ENCODE data around the gene FAM120C. TPM values are rescaled to one million over a fixed set of nuclear protein-coding genes. Genes with fewer than 3 reads are reported as not detected.

The FAM120C gene
- polyA plus RNA-seq, 1 experiment = 4.7 TPM

DNA sequence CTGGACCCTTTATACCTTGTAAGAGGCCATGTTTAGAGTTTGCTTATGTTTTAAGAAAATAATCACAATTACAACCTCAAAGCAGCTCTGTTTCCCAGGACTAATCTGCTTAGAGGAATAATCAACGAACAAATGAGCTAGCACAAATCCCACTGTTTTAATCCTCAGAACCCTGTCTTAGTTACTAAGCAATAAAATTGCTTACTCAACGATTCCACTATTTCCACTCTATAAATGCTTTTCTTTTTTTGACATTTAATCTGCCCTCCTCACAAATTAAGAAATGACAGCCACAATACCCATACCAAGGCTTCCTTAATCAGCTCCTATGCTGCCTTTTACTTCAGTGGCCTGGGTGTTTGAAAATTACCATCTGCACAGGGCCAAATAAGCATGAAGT lies 48.8 kb downstream of the FAM120C start:
- no peak for DNase-seq (ENCODE audit: low read depth, low spot score)
- Histone ChIP-seq H3K4me3 (ENCODE audit: low read depth, low read length) (no peak overlapping the region), H3K27ac (ENCODE audit: low read depth, low read length) (no peak overlapping the region), H3K9me3 (ENCODE audit: control insufficient read depth, insufficient read depth, low read length) (no peaks in the 10 kb centered on the region), H3K27me3 (ENCODE audit: control insufficient read depth, insufficient read depth, low read length) (no peaks in the 10 kb centered on the region)
- no peak for TF ChIP-seq CTCF (IDR thresholded peaks at IDR 0.05; ENCODE audit: low read depth, low read length)
- POLR2A ChIA-PET = no interaction called here
- CTCF ChIA-PET = no interaction called here

DNA sequence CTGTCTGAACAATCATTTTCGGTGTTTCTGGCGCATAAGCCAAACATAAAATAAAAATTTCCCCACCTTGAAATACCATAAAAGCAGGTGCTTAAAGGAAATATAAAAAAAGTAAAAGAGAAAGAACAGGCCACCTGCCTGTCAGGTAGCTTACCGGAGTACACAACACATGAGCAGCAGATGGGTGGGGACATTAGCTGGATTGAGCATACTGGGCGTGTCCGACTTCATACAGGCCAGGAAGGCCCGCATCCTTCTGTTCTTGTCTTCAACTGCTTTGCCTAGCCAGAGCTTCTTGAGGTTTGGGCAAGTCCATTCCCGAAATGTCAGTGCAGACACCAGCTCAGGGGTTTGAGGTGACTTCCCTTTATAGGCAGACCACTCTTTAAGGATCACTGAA lies 66.7 kb downstream of the FAM120C start:
- H3K27ac ChIP-seq (ENCODE audit: low read depth, low read length) = no peak overlapping the region
- no peak for DNase-seq (ENCODE audit: low read depth, low spot score)
- no peak overlapping the region for H3K4me3 ChIP-seq (ENCODE audit: low read depth, low read length)
- no peaks in the 10 kb centered on the region for H3K9me3 ChIP-seq (ENCODE audit: control insufficient read depth, insufficient read depth, low read length)
- ChIA-PET CTCF (no interaction called here), POLR2A (no interaction called here)
- no peaks in the 10 kb centered on the region for H3K27me3 ChIP-seq (ENCODE audit: control insufficient read depth, insufficient read depth, low read length)
- TF ChIP-seq CTCF (IDR thresholded peaks at IDR 0.05; ENCODE audit: low read depth, low read length) = no peak

GRCh38 chrX:54093571-54093970 lies 89.5 kb downstream of the FAM120C start:
- POLR2A ChIA-PET = interaction anchor here (0.7 to 1.2 kb wide), 2 partner anchors 14 to 49 kb away, joined by 5 read pairs; partner anchors contain the start of gene PHF8
- no peak for DNase-seq (ENCODE audit: low read depth, low spot score)
- no peak overlapping the region for H3K4me3 ChIP-seq (ENCODE audit: low read depth, low read length)
- CTCF ChIA-PET = no interaction called here
- H3K27me3 ChIP-seq (ENCODE audit: control insufficient read depth, insufficient read depth, low read length) = no peaks in the 10 kb centered on the region
- TF ChIP-seq CTCF (IDR thresholded peaks at IDR 0.05; ENCODE audit: low read depth, low read length) = no peak
- H3K27ac ChIP-seq (ENCODE audit: low read depth, low read length) = no peak overlapping the region
- H3K9me3 ChIP-seq (ENCODE audit: control insufficient read depth, insufficient read depth, low read length) = no peaks in the 10 kb centered on the region

- TF ChIP-seq CTCF (IDR thresholded peaks at IDR 0.05; ENCODE audit: low read depth, low read length) = no peak
- Histone ChIP-seq H3K27ac (ENCODE audit: low read depth, low read length) (no peak overlapping the region), H3K4me3 (ENCODE audit: low read depth, low read length) (no peak overlapping the region), H3K9me3 (ENCODE audit: control insufficient read depth, insufficient read depth, low read length) (no peaks in the 10 kb centered on the region), H3K27me3 (ENCODE audit: control insufficient read depth, insufficient read depth, low read length) (no peaks in the 10 kb centered on the region)
- POLR2A ChIA-PET = interaction anchor here (0.7 to 1.2 kb wide), 2 partner anchors 14 to 49 kb away, joined by 5 read pairs; partner anchors contain the start of gene PHF8
- DNase-seq (ENCODE audit: low read depth, low spot score) = no peak
- CTCF ChIA-PET = no interaction called here
Observed at GRCh38 chrX:54093159-54093558, 89.9 kb downstream of the FAM120C start.

GRCh38 chrX:54090880-54091279 lies 92.2 kb downstream of the FAM120C start:
- no peak for TF ChIP-seq CTCF (IDR thresholded peaks at IDR 0.05; ENCODE audit: low read depth, low read length)
- ChIA-PET POLR2A (no interaction called here), CTCF (no interaction called here)
- Histone ChIP-seq H3K9me3 (ENCODE audit: control insufficient read depth, insufficient read depth, low read length) (no peaks in the 10 kb centered on the region), H3K27ac (ENCODE audit: low read depth, low read length) (no peak overlapping the region), H3K27me3 (ENCODE audit: control insufficient read depth, insufficient read depth, low read length) (no peaks in the 10 kb centered on the region), H3K4me3 (ENCODE audit: low read depth, low read length) (no peak overlapping the region)
- no peak for DNase-seq (ENCODE audit: low read depth, low spot score)

All from AG04450 (cell line).